ENCODE data around the gene OR1D5. TPM values are rescaled to one million over a fixed set of nuclear protein-coding genes. Genes with fewer than 3 reads are reported as not detected.
A peak's percentile ranks its signal among the peaks of the same experiment; 100 is the strongest.

Gene OR1D5
- total RNA-seq, 3 donors from 2014 or later (not counting 1 experiment from before 2014, with no cell fraction given), result not detected

GRCh38 chr17:3049705-3050295, 13.6 kb downstream of the OR1D5 start:
- Mint-ChIP-seq H3K27me3 (ENCODE audit: low read depth in 2 of 2) (no peaks in the 10 kb centered on the region), H3K36me3 (no peaks in the 10 kb centered on the region), H3K4me3 (peak overlapping the region; percentile 92), H3K4me1 (peaks cover 0 to 10% of the 10 kb centered on the region in 2 donors), H3K27ac (peak overlapping the region in 1 of 2 donors; percentile 69), H3K9me3 (no peaks in the 10 kb centered on the region)
- intact Hi-C loops (cut with micrococcal nuclease), result loop anchor here (10.0 kb wide), 1 partner anchor 585 kb away; the partner anchor contains the start of genes CTNS and SHPK
- Histone ChIP-seq H3K36me3 (ENCODE audit: control insufficient read depth, insufficient read depth, low read length) (no peaks in the 10 kb centered on the region), H3K9me3 (ENCODE audit: control insufficient read depth, insufficient read depth, low read length) (no peaks in the 10 kb centered on the region), H3K27ac (ENCODE audit: low read length) (no peak overlapping the region), H3K4me1 (ENCODE audit: control insufficient read depth, insufficient read depth, low read length) (peaks cover 13% of the 10 kb centered on the region), H3K27me3 (ENCODE audit: control insufficient read depth, insufficient read depth, low read length) (no peaks in the 10 kb centered on the region), H3K4me3 (ENCODE audit: low read length) (no peak overlapping the region)
- WGBS (ENCODE audit: insufficient coverage), result 92% methylated on average over 8 of the region's 8 CpGs
- DNase-seq (no peak), ATAC-seq (no peak)
- no peak for TF ChIP-seq CTCF (IDR thresholded peaks at IDR 0.05)

GRCh38 chr17:3048727-3049471, 14.5 kb downstream of the OR1D5 start:
- under 1% methylated on average over 50 of the region's 50 CpGs for WGBS (ENCODE audit: insufficient coverage)
- peaks cover 13% of the 10 kb centered on the region for H3K4me1 ChIP-seq (ENCODE audit: control insufficient read depth, insufficient read depth, low read length)

GRCh38 chr17:3046753-3047152, 16.7 kb downstream of the OR1D5 start:
- Histone ChIP-seq H3K27me3 (ENCODE audit: control insufficient read depth, insufficient read depth, low read length) (no peaks in the 10 kb centered on the region), H3K4me3 (ENCODE audit: low read length) (no peak overlapping the region), H3K9me3 (ENCODE audit: control insufficient read depth, insufficient read depth, low read length) (peaks cover 12% of the 10 kb centered on the region), H3K36me3 (ENCODE audit: control insufficient read depth, insufficient read depth, low read length) (no peaks in the 10 kb centered on the region), H3K4me1 (ENCODE audit: control insufficient read depth, insufficient read depth, low read length) (peaks cover 13% of the 10 kb centered on the region), H3K27ac (ENCODE audit: low read length) (no peak overlapping the region)
- no peaks in the 10 kb centered on the region for H3K27me3 Mint-ChIP-seq (ENCODE audit: low read depth in 2 of 2)
- intact Hi-C loops (cut with micrococcal nuclease), result loop anchor here (10.0 kb wide), 1 partner anchor 588 kb away; the partner anchor contains the start of genes CTNS and SHPK
- H3K9me3 Mint-ChIP-seq, result peaks cover 0 to 3% of the 10 kb centered on the region in 2 donors
- peaks cover 6% of the 10 kb centered on the region for H3K36me3 Mint-ChIP-seq
- no peak overlapping the region for H3K4me3 Mint-ChIP-seq
- H3K4me1 Mint-ChIP-seq, result peaks cover 0 to 10% of the 10 kb centered on the region in 2 donors
- ATAC-seq (no peak), DNase-seq (no peak)
- 82% methylated on average over 3 of the region's 3 CpGs for WGBS (ENCODE audit: insufficient coverage)
- no peak for TF ChIP-seq CTCF (IDR thresholded peaks at IDR 0.05)
- no peak overlapping the region for H3K27ac Mint-ChIP-seq

More at GRCh38 chr17:3048727-3049471, 14.5 kb downstream of the OR1D5 start:
- Mint-ChIP-seq H3K4me1 (peaks cover 0 to 10% of the 10 kb centered on the region in 2 donors), H3K36me3 (peaks cover 6% of the 10 kb centered on the region), H3K4me3 (peak overlapping the region; percentile 92), H3K27me3 (ENCODE audit: low read depth in 2 of 2) (no peaks in the 10 kb centered on the region), H3K27ac (peak overlapping the region; percentile 69 to 86), H3K9me3 (peaks cover 0 to 3% of the 10 kb centered on the region in 2 donors)
- Histone ChIP-seq H3K4me3 (ENCODE audit: low read length) (peak overlapping the region; percentile 70), H3K27ac (ENCODE audit: low read length) (peak overlapping the region; percentile 50), H3K9me3 (ENCODE audit: control insufficient read depth, insufficient read depth, low read length) (peaks cover 8% of the 10 kb centered on the region), H3K36me3 (ENCODE audit: control insufficient read depth, insufficient read depth, low read length) (no peaks in the 10 kb centered on the region), H3K27me3 (ENCODE audit: control insufficient read depth, insufficient read depth, low read length) (no peaks in the 10 kb centered on the region)
- DNase-seq, result peak; percentile 90 to 97
- peak; percentile 96 to 99 (median 98) for ATAC-seq
- intact Hi-C loops (cut with micrococcal nuclease), result loop anchor here (10.0 kb wide), 1 partner anchor 586 kb away; the partner anchor contains the start of genes CTNS and SHPK
- peak; percentile 49 for TF ChIP-seq CTCF (IDR thresholded peaks at IDR 0.05)
